WTC11 (cell line): ENCODE data around the gene PTPN13. TPM values are rescaled to one million over a fixed set of nuclear protein-coding genes. Genes with fewer than 3 reads are reported as not detected.

ENCODE experiments used
- ATAC-seq: fragments of 200-7000 bp; cut with Tn5 transposase; 2 replicates; pipeline ENCODE4 v1.10.0; 2021; ENCODE audit warnings: mild to moderate bottlenecking, moderate library complexity
- CTCF ChIA-PET: fragments of 300-600 bp; sonication (Branson Sonifier 250); formaldehyde crosslinking; loops from one replicate; lab custom pipeline; 2021; ENCODE audit warnings: antibody characterized with exemption; lab: Charles Lee
- POLR2A ChIA-PET: fragments of 350-600 bp; sonication (Branson Sonifier 250); formaldehyde crosslinking; loops from one replicate; lab custom pipeline; 2021; ENCODE audit warnings: antibody characterized with exemption; lab: Charles Lee
- DNase-seq: peaks from one replicate; pipeline ENCODE4 v3.0.0; 2021; ENCODE audit warnings: low spot score
- H3K27ac Mint-ChIP-seq: 2 replicates; pipeline ENCODE4 v1.8.0; 2021; ENCODE audit warnings: mixed read lengths
- H3K27me3 Mint-ChIP-seq: 2 replicates; pipeline ENCODE4 v1.8.0; 2021; ENCODE audit warnings: low read depth, mild to moderate bottlenecking, moderate library complexity, mixed read lengths
- H3K36me3 Mint-ChIP-seq: 2 replicates; pipeline ENCODE4 v1.8.0; 2021; ENCODE audit warnings: mixed read lengths
- H3K4me1 Mint-ChIP-seq: 2 replicates; pipeline ENCODE4 v1.8.0; 2022; ENCODE audit warnings: mixed read lengths
- H3K4me3 Mint-ChIP-seq: 2 replicates; pipeline ENCODE4 v1.8.0; 2021; ENCODE audit warnings: mild to moderate bottlenecking, moderate library complexity, mixed read lengths
- H3K9me3 Mint-ChIP-seq: 2 replicates; pipeline ENCODE4 v1.8.0; 2021; ENCODE audit warnings: mixed read lengths
- CTCF ChIP-seq: fragments of 200-600 bp; IDR thresholded peaks from 2 replicates; pipeline ENCODE4 v1.8.0; 2022; ENCODE audit warnings: antibody characterized with exemption
- E2F1 ChIP-seq: sonication (generic); formaldehyde crosslinking; IDR thresholded peaks from 2 replicates; pipeline ENCODE4 v1.8.0; 2022; ENCODE audit warnings: mild to moderate bottlenecking, missing genetic modification reagents
- E2F4 ChIP-seq: sonication (generic); formaldehyde crosslinking; IDR thresholded peaks from 2 replicates; pipeline ENCODE4 v1.8.1; 2022; ENCODE audit warnings: low read depth, mild to moderate bottlenecking, moderate library complexity, missing genetic modification reagents, borderline replicate concordance
- ELF4 ChIP-seq: sonication (generic); formaldehyde crosslinking; IDR thresholded peaks from 2 replicates; pipeline ENCODE4 v1.8.1; 2022; ENCODE audit warnings: low read depth, mild to moderate bottlenecking, moderate library complexity, missing genetic modification reagents
- FOXK1 ChIP-seq: sonication (generic); formaldehyde crosslinking; IDR thresholded peaks from 2 replicates; pipeline ENCODE4 v1.8.0; 2022; ENCODE audit warnings: mild to moderate bottlenecking, moderate library complexity, missing genetic modification reagents
- KAT7 ChIP-seq: sonication (generic); formaldehyde crosslinking; IDR thresholded peaks from 2 replicates; pipeline ENCODE4 v1.8.1; 2023; ENCODE audit warnings: missing genetic modification reagents, mild to moderate bottlenecking, borderline replicate concordance
- MLX ChIP-seq: sonication (generic); formaldehyde crosslinking; IDR thresholded peaks from 2 replicates; pipeline ENCODE4 v1.8.1; 2023; ENCODE audit warnings: mild to moderate bottlenecking, missing genetic modification reagents, moderate library complexity
- MYBL2 ChIP-seq: sonication (generic); formaldehyde crosslinking; IDR thresholded peaks from 2 replicates; pipeline ENCODE4 v1.8.1; 2023; ENCODE audit warnings: mild to moderate bottlenecking, moderate library complexity, missing genetic modification reagents
- NFATC4 ChIP-seq: fragments of 250-450 bp; sonication (Bioruptor Pico); IDR thresholded peaks from 2 replicates; pipeline ENCODE4 v1.9.0; 2021; ENCODE audit warnings: mild to moderate bottlenecking
- NR1H2 ChIP-seq: sonication (generic); formaldehyde crosslinking; IDR thresholded peaks from 2 replicates; pipeline ENCODE4 v1.9.0; 2021; ENCODE audit warnings: mild to moderate bottlenecking, moderate library complexity, missing genetic modification reagents
- NR3C1 ChIP-seq: sonication (generic); formaldehyde crosslinking; conservative IDR thresholded peaks from 2 replicates; pipeline ENCODE4 v1.8.1; 2023; ENCODE audit warnings: low read depth, mild to moderate bottlenecking, missing genetic modification reagents
- TCF7 ChIP-seq: sonication (generic); formaldehyde crosslinking; IDR thresholded peaks from 2 replicates; pipeline ENCODE4 v1.8.0; 2022; ENCODE audit warnings: mild to moderate bottlenecking, low read depth, missing genetic modification reagents, moderate library complexity
- USF2 ChIP-seq: sonication (generic); formaldehyde crosslinking; IDR thresholded peaks from 2 replicates; pipeline ENCODE4 v1.8.1; 2023; ENCODE audit warnings: mild to moderate bottlenecking, missing genetic modification reagents, moderate library complexity
- ZNF138 ChIP-seq: sonication (generic); formaldehyde crosslinking; conservative IDR thresholded peaks from 2 replicates; pipeline ENCODE4 v1.8.1; 2022; ENCODE audit warnings: mild to moderate bottlenecking, moderate library complexity, missing genetic modification reagents
- ZNF232 ChIP-seq: sonication (generic); formaldehyde crosslinking; IDR thresholded peaks from 2 replicates; pipeline ENCODE4 v1.8.0; 2022; ENCODE audit warnings: mild to moderate bottlenecking, missing genetic modification reagents
- ZNF317 ChIP-seq: sonication (generic); formaldehyde crosslinking; IDR thresholded peaks from 2 replicates; pipeline ENCODE4 v1.8.1; 2023; ENCODE audit warnings: low read depth, mild to moderate bottlenecking, moderate library complexity, missing genetic modification reagents, borderline replicate concordance
- ZNF396 ChIP-seq: fragments of 250-450 bp; sonication (Bioruptor Pico); IDR thresholded peaks from 2 replicates; pipeline ENCODE4 v1.8.0; 2021; ENCODE audit warnings: mild to moderate bottlenecking, moderate library complexity, borderline replicate concordance
- ZNF425 ChIP-seq: fragments of 250-450 bp; sonication (Bioruptor Pico); conservative IDR thresholded peaks from 2 replicates; pipeline ENCODE4 v1.9.0; 2021; ENCODE audit warnings: mild to moderate bottlenecking
- ZSCAN18 ChIP-seq: fragments of 250-450 bp; sonication (Bioruptor Pico); IDR thresholded peaks from 2 replicates; pipeline ENCODE4 v2.1.2; 2022; ENCODE audit warnings: mild to moderate bottlenecking, moderate library complexity
- total RNA-seq: library from RNA; stranded (reverse); gene quantifications from 3 replicates; pipeline ENCODE4 v1.2.3, GENCODE V29; 2021

The PTPN13 gene
- total RNA-seq, 1 experiment from 2014 or later = 49.7 TPM

- TF ChIP-seq USF2 (CRISPR knock-in tag) (no peak), ELF4 (CRISPR knock-in tag) (no peak), NFATC4 (CRISPR knock-in tag) (no peak), MLX (no peak), NR3C1 (CRISPR knock-in tag) (no peak), ZNF138 (CRISPR knock-in tag) (no peak), FOXK1 (CRISPR knock-in tag) (no peak), CTCF (no peak)
- TF ChIP-seq, all 79 proteins: peak for 0
Observed at GRCh38 chr4:86757468-86757867, 163.4 kb downstream of the PTPN13 start (continued).

GRCh38 chr4:86759298-86759697 is 165.2 kb downstream of the PTPN13 start:
- no peak for DNase-seq
- peaks cover 6% of the 10 kb centered on the region for H3K4me1 Mint-ChIP-seq
- CTCF ChIA-PET = no interaction called here
- H3K27ac Mint-ChIP-seq = no peak overlapping the region
- H3K36me3 Mint-ChIP-seq = peaks cover 33% of the 10 kb centered on the region
- TF ChIP-seq ZNF317 (CRISPR knock-in tag) (no peak), ZNF138 (CRISPR knock-in tag) (no peak), ZNF425 (CRISPR knock-in tag) (no peak), TCF7 (CRISPR knock-in tag) (no peak), E2F1 (CRISPR knock-in tag) (no peak), NR1H2 (CRISPR knock-in tag) (no peak), ZNF232 (CRISPR knock-in tag) (no peak), ZSCAN18 (CRISPR knock-in tag) (no peak), MYBL2 (CRISPR knock-in tag) (no peak), KAT7 (no peak), ZNF396 (CRISPR knock-in tag) (no peak), E2F4 (no peak)
- POLR2A ChIA-PET = no interaction called here
- H3K4me3 Mint-ChIP-seq = no peak overlapping the region
- H3K27me3 Mint-ChIP-seq = no peaks in the 10 kb centered on the region
- no peak for ATAC-seq
- no peaks in the 10 kb centered on the region for H3K9me3 Mint-ChIP-seq
